COLO829 (cell line): ENCODE results near the gene PRKG2.

Source experiments
- DNase-seq: peaks from one replicate; pipeline ENCODE4 v3.0.0; 2012; ENCODE audit warnings: low spot score

Gene PRKG2

GRCh38 chr4:81093720-81094401, 121.2 kb downstream of the PRKG2 start:
- DNase-seq: no peak

GRCh38 chr4:81085979-81086378, 129.0 kb downstream of the PRKG2 start:
- DNase-seq: no peak

GRCh38 chr4:81085291-81085690, 129.7 kb downstream of the PRKG2 start:
- no peak for DNase-seq

DNA sequence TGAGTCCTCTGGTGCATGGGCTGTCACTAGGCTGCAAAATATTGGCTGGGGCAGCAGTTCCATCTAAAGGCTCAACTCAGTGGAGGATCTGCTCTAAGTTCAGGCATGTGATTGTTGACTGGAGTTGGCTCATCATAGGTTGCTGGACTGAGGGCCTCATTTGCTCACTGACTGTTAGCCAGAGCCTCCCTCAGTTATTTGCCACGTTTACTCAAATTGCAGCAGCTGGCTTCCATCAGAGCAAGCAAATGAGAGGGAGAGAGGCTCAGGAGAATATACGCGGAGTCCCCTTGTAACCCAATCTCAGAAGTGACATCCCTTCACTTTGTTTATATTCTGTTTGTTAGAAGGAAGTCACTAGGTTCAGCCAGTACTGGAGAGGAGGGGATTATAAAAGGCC, 130.4 kb downstream of the PRKG2 start:
- DNase-seq: no peak

DNA sequence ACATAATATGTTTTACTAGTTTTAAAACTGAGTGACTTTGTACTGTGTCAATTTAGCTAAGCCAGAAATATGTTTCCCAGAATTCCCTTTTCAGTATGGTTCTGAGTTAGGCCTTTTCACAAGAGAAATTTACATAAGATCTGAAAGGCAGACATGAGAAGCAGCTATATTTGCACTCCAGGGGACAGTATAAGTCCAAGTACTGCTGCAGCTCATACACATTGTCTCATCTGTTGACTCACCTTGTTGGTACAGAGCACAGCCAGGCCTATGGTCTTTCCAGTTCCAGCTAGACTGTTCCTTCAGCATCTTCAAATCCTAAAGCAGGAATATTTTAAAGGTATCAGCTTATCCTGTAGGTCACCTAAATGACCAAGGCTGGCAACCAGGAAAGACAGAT, 131.0 kb downstream of the PRKG2 start:
- no peak for DNase-seq

GRCh38 chr4:81081156-81081555, 133.9 kb downstream of the PRKG2 start:
- no peak for DNase-seq

DNA sequence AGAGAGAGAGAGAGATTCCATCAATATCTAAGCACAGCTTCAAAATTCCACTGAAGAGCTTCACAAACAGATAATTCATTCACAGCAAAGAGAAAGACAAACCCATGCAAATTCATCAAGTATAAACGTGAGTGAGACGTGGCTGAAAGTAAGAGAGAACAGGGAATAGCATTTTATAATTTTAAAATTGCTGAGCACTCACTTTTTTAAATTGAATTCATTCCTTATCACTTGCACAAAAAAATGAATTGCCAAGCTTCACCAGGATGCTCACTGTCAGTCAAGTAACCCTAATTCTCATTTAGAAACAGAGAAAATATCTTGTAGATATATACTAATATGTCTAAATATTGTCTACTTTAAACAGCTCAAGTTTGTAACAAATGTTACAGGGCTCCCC, 144.0 kb downstream of the PRKG2 start:
- DNase-seq: no peak

DNA sequence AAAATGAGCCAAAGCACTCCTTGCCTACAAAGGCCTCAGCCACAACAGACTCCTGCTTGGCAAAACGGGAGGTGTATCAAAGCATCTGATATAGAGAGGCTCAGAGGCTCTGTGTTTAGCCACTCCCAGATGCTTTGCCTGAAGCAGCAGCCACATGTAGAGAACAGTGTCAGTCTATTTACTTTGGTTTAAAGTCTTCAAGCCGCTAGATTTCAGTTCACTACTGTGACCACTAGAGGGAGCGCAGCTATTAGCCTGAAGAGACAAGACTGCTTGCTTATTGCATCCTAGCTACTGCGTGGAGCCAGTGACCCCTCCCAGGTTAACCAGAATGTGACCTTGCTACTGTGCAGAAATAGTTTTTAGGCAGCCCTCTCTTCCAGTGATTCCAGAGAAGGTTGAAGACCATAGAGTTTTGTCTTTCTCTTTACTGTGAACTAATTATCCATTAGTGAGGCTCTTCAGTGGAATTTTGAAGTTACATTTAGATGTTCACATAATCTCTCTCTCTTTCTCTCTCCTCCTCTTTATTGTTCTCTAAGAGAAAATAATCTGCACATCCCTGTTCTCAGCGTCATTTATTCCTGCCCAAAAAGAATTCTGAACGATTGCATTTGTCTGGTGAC, 145.2 kb downstream of the PRKG2 start:
- peak; percentile 64 for DNase-seq

DNA sequence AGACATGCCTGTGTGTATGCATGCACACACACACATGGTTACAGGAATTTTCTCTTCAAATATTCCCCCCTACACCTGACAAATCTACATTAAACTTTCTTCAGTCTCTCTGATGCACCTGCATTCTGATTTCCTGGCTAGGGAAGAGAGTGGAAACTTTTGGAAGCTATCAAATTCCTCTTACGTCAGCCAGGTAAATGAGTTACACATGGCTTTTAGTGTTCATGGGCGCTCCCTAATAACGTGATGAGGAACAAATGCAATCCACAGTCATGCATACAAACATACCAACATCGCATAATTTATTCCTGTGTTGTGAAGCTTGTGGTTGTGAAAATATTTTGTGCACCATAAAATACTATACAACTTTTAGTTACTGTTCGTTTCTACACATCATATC, 149.6 kb downstream of the PRKG2 start:
- DNase-seq: no peak

- no peak for DNase-seq
These were observed 153.0 kb downstream of the PRKG2 start for GRCh38 chr4:81062001-81062400.

GRCh38 chr4:81061344-81061730, 153.7 kb downstream of the PRKG2 start:
- no peak for DNase-seq

DNA sequence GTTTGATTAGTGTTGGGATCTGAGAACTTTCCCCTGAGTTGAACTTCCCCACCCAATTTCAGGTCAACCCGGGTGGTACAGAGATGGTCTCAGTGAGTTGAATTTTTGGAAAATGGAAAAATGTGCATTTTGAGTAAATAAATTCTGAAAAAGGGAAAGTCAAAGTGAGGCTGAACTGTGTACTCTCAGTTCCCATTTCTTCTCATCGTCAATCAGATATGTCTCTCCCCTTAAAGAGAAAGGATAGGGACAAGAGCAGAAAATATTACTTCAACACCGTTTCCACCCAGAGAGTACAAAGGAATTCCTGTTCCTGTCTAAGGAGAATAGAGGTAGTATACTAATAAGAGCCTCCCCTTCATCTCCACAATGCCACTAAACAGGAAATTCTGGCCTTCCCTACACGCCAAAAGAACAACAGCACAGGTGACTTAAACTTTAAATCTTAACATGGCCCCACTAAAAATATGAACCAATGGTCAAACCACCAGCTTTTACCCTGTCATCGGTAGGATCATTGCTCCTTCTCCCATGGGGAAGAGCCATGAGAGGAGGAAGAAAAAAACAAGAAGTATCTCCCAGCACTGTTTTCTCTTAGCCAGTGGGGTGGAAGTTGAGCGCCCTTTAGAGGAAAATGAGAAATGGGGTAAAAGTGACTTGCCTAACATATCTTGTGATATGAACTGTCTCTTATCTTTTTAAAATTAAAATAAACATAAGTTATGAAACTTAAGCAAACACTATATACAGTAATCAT, 154.3 kb downstream of the PRKG2 start:
- no peak for DNase-seq

- DNase-seq: no peak
These were observed 156.4 kb downstream of the PRKG2 start for GRCh38 chr4:81058621-81059020.

- DNase-seq: peak; percentile 26
These were observed 162.6 kb downstream of the PRKG2 start for GRCh38 chr4:81052119-81053068.

DNA sequence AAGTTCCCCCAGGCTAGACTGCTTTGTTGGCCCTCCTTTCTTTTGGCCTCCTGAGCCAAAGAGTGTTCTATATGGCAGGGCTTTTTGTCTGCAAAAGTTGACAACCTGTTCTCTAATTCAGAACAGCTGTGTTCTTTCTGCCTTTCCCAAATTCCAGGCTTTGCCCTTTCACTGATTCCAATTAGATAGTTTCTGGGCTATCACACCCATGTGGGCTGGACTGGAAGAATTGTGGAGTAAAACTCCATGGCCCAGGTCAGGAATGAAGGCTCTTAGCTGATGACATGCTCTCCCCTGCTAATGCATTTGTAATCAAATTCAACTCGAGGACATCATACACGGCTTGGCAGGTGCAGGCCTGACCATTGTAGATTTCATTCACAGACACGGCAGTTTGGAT, 165.1 kb downstream of the PRKG2 start:
- DNase-seq: no peak

GRCh38 chr4:81049330-81049729, 165.7 kb downstream of the PRKG2 start:
- no peak for DNase-seq

- DNase-seq: no peak
These were observed 172.2 kb downstream of the PRKG2 start for GRCh38 chr4:81042578-81043365.

DNA sequence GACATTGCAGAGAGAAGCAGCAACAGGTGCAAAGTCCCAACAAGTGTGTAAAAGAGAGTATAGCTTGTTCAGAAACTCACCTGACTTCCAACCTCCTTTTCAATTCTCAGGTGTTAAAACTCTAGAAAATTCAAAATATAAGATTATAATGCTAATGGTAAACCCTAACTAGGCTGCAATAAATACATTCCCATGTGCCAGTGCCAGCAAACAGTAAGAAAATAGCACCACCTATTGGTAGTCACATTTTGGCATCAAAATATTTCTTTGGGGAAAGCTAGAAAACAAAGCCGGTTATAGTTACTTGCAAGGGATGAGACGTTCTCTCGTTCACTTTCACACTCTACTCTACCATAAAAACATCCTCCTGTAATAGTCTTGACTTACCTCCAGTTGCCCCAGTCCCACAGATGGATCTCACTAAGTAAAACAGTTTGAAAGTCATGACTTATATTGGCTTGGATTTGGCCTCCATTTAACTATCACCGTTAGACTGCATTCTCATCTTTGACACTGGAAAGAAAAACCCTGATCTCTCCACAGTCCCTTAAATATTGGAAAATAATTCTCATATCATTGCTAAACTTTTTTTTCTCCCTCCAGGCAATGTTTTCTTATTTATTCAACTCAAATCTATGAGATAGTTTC, 174.9 kb downstream of the PRKG2 start:
- peak; percentile 50 for DNase-seq

DNA sequence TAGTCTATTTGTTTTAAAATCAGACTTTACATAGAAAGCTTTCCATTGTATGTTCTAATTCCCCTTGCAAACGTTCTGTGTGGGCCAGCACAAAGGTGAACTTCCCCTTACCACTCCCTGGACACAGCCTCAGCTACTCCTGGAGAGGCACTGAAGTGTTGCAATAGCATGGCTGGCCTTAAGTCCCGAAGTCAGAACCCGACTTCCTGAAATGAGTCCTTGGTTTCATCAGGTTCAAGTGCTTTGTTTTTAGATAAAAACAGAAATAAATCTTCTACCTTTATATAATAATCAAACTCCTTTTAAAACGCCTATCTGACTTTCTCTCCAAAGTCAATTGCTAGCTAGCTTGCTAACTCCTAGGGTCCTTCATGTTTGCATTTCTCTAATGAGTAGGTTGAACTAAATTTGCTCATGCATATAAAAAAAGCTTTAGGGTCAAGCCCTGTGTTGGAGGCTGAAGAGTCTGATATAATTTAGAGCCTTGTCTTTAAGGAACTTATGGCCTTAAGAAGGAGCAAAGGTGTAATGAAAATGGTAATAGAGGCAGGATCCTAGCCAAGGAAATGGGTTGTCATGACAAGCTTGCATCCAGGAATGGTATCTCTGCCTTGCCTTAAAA, 175.6 kb downstream of the PRKG2 start:
- no peak for DNase-seq

DNA sequence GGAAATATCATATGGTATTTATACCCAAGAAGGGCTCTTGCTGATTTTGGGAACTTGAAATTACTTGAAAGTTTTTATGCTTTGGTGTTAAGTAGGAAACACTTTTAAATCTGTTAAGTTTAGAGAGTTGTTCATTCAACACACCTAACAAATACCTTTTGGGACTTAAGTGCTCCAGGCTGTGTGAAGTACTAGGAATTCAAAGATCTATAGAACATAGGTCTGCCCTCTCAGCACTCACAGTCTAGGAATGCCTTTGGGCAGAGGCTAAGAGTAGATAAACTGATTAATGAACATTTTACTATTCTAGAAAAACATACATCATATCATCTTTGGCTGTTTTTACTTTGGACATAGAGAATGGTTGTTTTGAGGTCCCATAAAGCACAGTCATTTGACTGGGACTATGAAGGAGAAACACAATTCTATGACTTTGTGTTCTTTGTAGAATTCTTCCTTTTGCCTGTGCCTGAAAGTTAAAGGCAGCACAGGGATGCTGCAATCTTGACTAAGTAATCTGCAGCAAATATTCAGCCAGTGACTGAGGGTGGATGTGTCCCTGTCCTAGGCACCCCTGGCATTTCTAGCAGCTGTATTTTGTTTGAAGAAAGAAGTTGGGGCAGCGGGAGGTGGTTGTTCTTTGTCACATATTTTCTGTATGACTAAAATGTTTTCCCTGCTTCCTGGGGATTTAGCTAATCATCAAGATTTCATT, 176.2 kb downstream of the PRKG2 start:
- no peak for DNase-seq
